Activated CD8-positive, alpha-beta T cell treated with anti-CD3 and anti-CD28 coated beads, Interleukin-2, amount 10 ng/mL, durations not matched to agents 7 days and 5 days (primary cell): ENCODE measurements around the gene CEACAM3. TPM values are rescaled to one million over a fixed set of nuclear protein-coding genes. Genes with fewer than 3 reads are reported as not detected.
"Not testable (repeated sequence)": the region's sequence is repeated elsewhere in the genome, so short reads cannot be mapped to it uniquely, and the experiment has no call there.

Experiments
- ATAC-seq: fragments of 150-1000 bp; cut with Tn5 transposase; one replicate; pipeline ENCODE4 v1.10.0; 2021; ENCODE audit warnings: moderate library complexity
- CTCF ChIA-PET: fragments of 350-600 bp; sonication (Branson Sonifier 250); formaldehyde crosslinking; loops from one replicate; lab custom pipeline; 2021; ENCODE audit warnings: antibody characterized with exemption; lab: Charles Lee
- POLR2A ChIA-PET: fragments of 350-600 bp; sonication (Branson Sonifier 250); formaldehyde crosslinking; loops from one replicate; lab custom pipeline; 2021; ENCODE audit warnings: antibody characterized with exemption; lab: Charles Lee
- DNase-seq: peaks from one replicate; pipeline ENCODE4 v3.0.0-alpha.2; 2020
- H3K27ac Mint-ChIP-seq: one replicate; pipeline ENCODE4 v1.8.0; 2021; ENCODE audit warnings: mild to moderate bottlenecking, mixed read lengths
- H3K27me3 Mint-ChIP-seq: one replicate; pipeline ENCODE4 v1.8.0; 2021; ENCODE audit warnings: low read depth, mixed read lengths
- H3K36me3 Mint-ChIP-seq: one replicate; pipeline ENCODE4 v1.8.0; 2021; ENCODE audit warnings: low read depth, mixed read lengths
- H3K4me1 Mint-ChIP-seq: one replicate; pipeline ENCODE4 v1.8.0; 2021; ENCODE audit warnings: low read depth, mixed read lengths
- H3K4me3 Mint-ChIP-seq: one replicate; pipeline ENCODE4 v1.8.0; 2021; ENCODE audit warnings: mild to moderate bottlenecking, mixed read lengths
- H3K9me3 Mint-ChIP-seq: one replicate; pipeline ENCODE4 v1.8.0; 2022; ENCODE audit warnings: mixed read lengths; ENCODE audit not compliant: insufficient read depth
- total RNA-seq, 2 experiments: library from RNA; stranded (reverse); gene quantifications; one replicate each; pipeline ENCODE4 v1.2.3, GENCODE V29; 2021

Gene CEACAM3
- total RNA-seq, 2 experiments from 2014 or later = not detected

DNA sequence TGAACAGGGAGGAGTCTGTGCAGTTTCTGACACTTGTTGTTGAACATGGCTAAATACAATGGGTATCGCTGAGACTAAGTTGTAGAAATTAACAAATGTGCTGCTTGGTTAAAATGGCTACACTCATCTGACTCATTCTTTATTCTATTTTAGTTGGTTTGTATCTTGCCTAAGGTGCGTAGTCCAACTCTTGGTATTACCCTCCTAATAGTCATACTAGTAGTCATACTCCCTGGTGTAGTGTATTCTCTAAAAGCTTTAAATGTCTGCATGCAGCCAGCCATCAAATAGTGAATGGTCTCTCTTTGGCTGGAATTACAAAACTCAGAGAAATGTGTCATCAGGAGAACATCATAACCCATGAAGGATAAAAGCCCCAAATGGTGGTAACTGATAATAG, 25.0 kb upstream of the CEACAM3 start:
- H3K36me3 Mint-ChIP-seq = no peaks in the 10 kb centered on the region
- no peak overlapping the region for H3K4me3 Mint-ChIP-seq
- H3K9me3 Mint-ChIP-seq = no peaks in the 10 kb centered on the region
- ATAC-seq (no peak), DNase-seq (no peak)
- ChIA-PET CTCF (interaction anchor here (1.5 to 8.7 kb wide), 3 partner anchors 14 to 263 kb away, joined by 4 to 67 read pairs (median 11); partner anchors contain the start of gene CEACAM6), POLR2A (no interaction called here)
- H3K27ac Mint-ChIP-seq = no peak overlapping the region
- peaks cover 48% of the 10 kb centered on the region for H3K27me3 Mint-ChIP-seq
- H3K4me1 Mint-ChIP-seq = peaks cover 22% of the 10 kb centered on the region

DNA sequence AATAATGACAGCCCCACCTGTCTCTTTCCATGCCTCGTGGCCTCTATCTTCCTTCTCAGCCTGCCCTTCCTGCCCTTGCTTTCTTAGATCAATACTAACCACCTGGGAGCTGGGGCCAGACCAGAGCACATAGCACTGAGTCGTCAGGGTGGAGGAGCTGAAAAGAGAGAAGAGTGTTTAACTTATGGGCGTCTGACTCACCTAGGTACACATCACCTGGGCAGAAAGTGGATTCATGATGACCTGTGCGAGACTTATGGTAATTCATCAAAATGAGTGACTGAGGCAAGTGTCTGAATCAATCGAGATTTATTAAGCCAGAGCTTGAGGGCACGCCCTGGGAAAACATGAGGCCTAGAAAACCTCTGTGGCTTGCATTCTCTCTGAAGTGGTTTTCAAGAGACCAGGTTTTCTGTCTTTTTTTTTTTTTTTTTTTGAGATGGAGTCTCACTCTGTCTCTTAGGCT, 21.8 kb upstream of the CEACAM3 start:
- Mint-ChIP-seq H3K27me3 (peaks cover 59% of the 10 kb centered on the region), H3K4me1 (peaks cover 22% of the 10 kb centered on the region), H3K4me3 (no peak overlapping the region), H3K27ac (no peak overlapping the region), H3K36me3 (no peaks in the 10 kb centered on the region), H3K9me3 (no peaks in the 10 kb centered on the region)
- ChIA-PET POLR2A (no interaction called here), CTCF (interaction anchor here (1.2 to 8.7 kb wide), 6 partner anchors 11 to 68 kb away, joined by 3 to 67 read pairs (median 10); partner anchors contain the start of gene CEACAM6)
- DNase-seq = peak; percentile 65
- ATAC-seq = peak; percentile 82

DNA sequence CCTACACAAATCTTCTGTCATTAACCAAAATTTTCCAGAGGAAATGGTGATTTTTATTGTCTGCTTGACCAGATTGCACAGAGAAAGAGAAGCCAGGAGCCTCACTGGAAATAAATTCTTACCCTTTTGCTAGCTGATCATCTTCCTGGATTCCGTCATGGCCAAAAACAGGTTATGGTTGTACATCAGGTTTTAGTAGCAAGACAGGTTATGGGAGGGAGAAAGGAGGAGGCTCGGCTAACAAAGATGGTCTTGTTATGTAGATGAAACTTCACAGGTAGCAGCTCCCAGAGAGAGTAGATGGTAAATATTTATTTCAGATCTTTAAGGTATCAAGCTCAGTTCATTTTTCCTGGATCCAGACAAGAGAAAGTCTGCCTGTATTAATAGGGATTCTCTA, 19.7 kb upstream of the CEACAM3 start:
- no peak overlapping the region for H3K27ac Mint-ChIP-seq

DNA sequence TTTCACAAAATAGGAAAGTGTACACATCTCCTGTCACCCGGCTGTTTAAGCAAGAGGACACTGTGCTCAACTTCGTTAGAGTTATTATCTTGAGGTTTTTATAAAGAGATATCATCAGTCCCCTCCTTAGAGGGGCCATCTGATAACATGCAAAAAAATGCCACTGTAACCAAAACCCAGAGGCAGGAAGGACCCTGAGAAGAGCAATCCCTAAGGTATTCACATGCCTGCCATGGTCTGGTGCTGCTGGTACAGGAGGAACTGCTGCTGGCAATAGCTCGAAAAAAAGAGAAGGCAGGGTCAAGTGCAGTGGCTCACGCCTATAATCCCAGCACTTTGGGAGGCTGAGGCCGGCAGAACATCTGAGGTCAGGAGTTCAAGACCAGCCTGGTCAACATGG, 12.8 kb upstream of the CEACAM3 start:
- POLR2A ChIA-PET = no interaction called here
- Mint-ChIP-seq H3K27me3 (peaks cover 44% of the 10 kb centered on the region), H3K9me3 (no peaks in the 10 kb centered on the region), H3K27ac (no peak overlapping the region), H3K4me1 (peaks cover 17% of the 10 kb centered on the region), H3K4me3 (no peak overlapping the region), H3K36me3 (no peaks in the 10 kb centered on the region)
- DNase-seq (no peak), ATAC-seq (no peak)
- CTCF ChIA-PET = interaction anchor here (2.6 to 8.5 kb wide), 3 partner anchors 12 to 31 kb away, joined by 11 to 177 read pairs (median 36); partner anchors contain the start of genes CEACAM3 and CEACAM6

More for the DNA sequence above, 19.7 kb upstream of the CEACAM3 start:
- Mint-ChIP-seq H3K36me3 (no peaks in the 10 kb centered on the region), H3K9me3 (no peaks in the 10 kb centered on the region), H3K4me3 (no peak overlapping the region), H3K4me1 (peaks cover 22% of the 10 kb centered on the region), H3K27me3 (peaks cover 62% of the 10 kb centered on the region)
- POLR2A ChIA-PET = interaction anchor here (1.1 kb wide), 1 partner anchor 9 kb away, joined by 3 read pairs; no protein-coding TSS in a partner anchor
- DNase-seq (no peak), ATAC-seq (no peak)
- CTCF ChIA-PET = interaction anchor here (1.2 to 8.7 kb wide), 7 partner anchors 8 to 70 kb away, joined by 3 to 67 read pairs (median 8); partner anchors contain the start of gene CEACAM6

DNA sequence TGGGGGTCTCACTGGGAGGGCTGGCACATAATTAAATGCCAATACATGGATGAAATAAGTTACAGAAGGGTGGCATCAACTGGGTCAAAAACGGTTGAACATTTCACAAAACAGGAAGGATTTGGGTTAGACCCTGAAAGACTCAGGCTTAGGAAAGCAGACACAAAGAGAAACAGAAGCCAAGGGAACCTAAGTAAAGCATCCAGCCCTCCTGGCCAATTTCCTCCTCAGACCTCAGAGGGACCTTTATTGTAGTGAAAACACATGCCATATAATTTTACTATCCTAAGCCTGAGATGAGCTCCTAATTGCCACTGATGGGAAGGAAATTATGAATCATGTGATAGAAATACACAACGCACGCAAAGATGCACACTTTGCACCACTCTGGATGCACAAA, 12.1 kb upstream of the CEACAM3 start:
- ATAC-seq = no peak
- Mint-ChIP-seq H3K4me3 (no peak overlapping the region), H3K9me3 (no peaks in the 10 kb centered on the region), H3K27me3 (peaks cover 41% of the 10 kb centered on the region), H3K27ac (no peak overlapping the region), H3K4me1 (peaks cover 17% of the 10 kb centered on the region), H3K36me3 (no peaks in the 10 kb centered on the region)
- CTCF ChIA-PET = interaction anchor here (1.0 to 8.5 kb wide), 14 partner anchors 8 to 142 kb away, joined by 3 to 177 read pairs (median 5); partner anchors contain the start of genes CEACAM3 and CEACAM6
- POLR2A ChIA-PET = no interaction called here
- no peak for DNase-seq

DNA sequence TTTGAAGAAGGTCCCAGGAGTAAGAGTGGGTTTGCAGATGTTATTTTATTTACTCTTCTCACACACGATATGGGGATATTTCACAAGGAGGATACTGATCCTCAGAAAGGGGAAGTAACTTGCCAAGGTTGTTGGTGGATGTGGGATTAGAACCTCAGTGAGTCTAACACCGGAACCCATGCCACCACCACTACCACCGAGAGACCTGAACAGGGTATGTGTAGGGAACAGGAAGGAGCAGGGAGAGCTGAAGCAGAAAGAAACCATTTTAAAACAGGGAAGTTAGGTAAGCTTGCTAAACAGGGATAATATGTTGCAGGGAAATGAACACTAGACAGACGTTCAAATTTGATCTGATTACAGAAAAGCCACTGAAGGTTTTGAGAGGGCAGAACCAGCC, 11.6 kb upstream of the CEACAM3 start:
- no peak overlapping the region for H3K27ac Mint-ChIP-seq
- H3K4me1 Mint-ChIP-seq = peaks cover 17% of the 10 kb centered on the region
- DNase-seq = no peak
- H3K4me3 Mint-ChIP-seq = no peak overlapping the region
- no peaks in the 10 kb centered on the region for H3K36me3 Mint-ChIP-seq
- peak; percentile 16 for ATAC-seq
- no peaks in the 10 kb centered on the region for H3K9me3 Mint-ChIP-seq
- H3K27me3 Mint-ChIP-seq = peaks cover 38% of the 10 kb centered on the region
- ChIA-PET CTCF (interaction anchor here (0.8 to 8.5 kb wide), 17 partner anchors 8 to 143 kb away, joined by 3 to 177 read pairs (median 5); partner anchors contain the start of genes CEACAM3 and CEACAM6), POLR2A (no interaction called here)

DNA sequence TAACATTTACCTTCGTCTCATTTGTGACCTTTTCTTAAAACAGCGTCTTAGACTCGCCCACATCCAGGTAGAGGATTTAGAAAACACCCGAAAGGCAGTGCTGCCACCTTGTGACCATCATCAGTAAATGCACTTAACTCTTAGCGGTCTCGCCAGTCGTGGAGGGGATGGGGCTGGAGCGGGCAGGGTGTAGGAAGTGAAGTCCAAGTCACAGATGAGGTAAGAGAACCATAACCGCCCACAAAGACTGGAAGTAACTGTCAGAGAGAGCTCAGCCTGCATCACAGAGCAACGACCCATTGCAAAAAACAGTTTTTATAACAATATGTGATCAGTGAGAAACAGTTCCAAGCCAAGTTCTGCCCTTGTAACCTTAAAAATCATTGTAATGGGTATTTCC, 10.7 kb upstream of the CEACAM3 start:
- Mint-ChIP-seq H3K36me3 (no peaks in the 10 kb centered on the region), H3K27ac (no peak overlapping the region), H3K4me1 (peaks cover 17% of the 10 kb centered on the region), H3K27me3 (peaks cover 31% of the 10 kb centered on the region), H3K9me3 (no peaks in the 10 kb centered on the region), H3K4me3 (no peak overlapping the region)
- ChIA-PET CTCF (interaction anchor here (0.8 to 8.5 kb wide), 13 partner anchors 8 to 144 kb away, joined by 3 to 177 read pairs (median 5); partner anchors contain the start of genes CEACAM3 and CEACAM6), POLR2A (no interaction called here)
- DNase-seq (peak; percentile 85), ATAC-seq (peak; percentile 93)

DNA sequence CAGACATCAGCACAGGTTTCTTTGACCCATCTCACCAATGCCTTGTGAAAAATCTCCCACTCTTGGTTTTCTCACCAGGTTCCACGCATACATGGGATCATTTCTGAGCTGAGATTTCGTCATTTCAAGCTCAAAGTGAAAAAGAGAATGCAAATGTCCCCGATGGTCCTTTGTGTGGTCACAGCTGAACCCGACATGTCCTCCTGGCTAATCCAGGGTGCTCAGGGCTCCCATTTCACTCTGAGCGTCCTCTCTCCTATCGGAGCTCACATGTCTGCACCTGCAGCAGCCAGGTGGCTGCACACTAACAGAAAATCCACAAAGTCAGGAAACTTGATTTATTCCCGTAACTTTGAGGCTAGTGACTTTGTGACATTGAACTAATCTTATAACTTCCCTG, 9.3 kb upstream of the CEACAM3 start:
- Mint-ChIP-seq H3K9me3 (no peaks in the 10 kb centered on the region), H3K4me1 (peaks cover 17% of the 10 kb centered on the region), H3K27ac (no peak overlapping the region), H3K27me3 (peaks cover 25% of the 10 kb centered on the region), H3K4me3 (no peak overlapping the region), H3K36me3 (no peaks in the 10 kb centered on the region)
- POLR2A ChIA-PET = no interaction called here
- CTCF ChIA-PET = interaction anchor here (1.0 to 8.5 kb wide), 4 partner anchors 9 to 80 kb away, joined by 3 to 177 read pairs (median 28); partner anchors contain the start of genes CEACAM3 and CEACAM6
- DNase-seq = no peak
- ATAC-seq = no peak

DNA sequence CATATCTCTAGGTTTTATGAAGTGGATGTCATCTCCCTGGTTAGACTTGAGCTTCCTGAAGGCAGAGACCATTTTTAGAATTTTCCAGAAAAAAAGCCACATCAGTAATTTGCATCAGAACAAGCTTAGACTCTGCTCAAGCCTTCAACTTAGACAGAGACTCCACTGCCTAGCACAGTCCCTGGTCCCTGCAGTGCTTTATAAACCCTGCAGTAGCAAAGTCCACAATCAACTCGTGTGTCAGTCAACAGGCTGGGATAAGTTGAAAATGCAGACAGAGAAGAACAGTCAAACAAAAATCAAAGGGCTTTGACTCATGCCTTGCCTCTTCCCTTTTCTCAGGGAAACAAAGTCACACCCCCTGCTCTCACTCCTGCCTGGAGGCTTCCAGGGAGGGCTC, 7.9 kb upstream of the CEACAM3 start:
- CTCF ChIA-PET, POLR2A ChIA-PET, H3K9me3 Mint-ChIP-seq, H3K27ac Mint-ChIP-seq, ATAC-seq, DNase-seq, H3K4me3 Mint-ChIP-seq, H3K36me3 Mint-ChIP-seq: not testable (repeated sequence)
- Mint-ChIP-seq H3K27me3 (peaks cover 35% of the 10 kb centered on the region), H3K4me1 (peaks cover 17% of the 10 kb centered on the region)

DNA sequence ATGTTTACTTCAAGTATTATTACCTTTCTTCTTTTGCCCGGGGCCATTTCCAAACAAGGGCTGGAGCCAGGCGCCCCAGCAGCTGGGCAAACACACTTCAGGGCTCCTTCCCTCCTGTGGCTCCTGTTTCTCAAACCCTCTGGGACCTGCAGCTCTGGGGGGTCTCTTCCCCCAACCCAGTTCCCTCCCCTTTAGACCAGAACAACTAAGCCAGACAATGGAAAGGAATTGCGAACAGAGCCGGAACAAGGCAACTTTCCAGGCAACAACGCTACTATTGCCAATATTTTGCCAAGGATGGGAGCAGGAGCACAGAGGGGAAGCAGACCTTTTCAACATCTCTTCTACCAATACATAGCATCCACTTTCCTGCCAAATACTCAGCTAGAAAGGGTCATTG, 7.3 kb upstream of the CEACAM3 start:
- H3K27ac Mint-ChIP-seq, POLR2A ChIA-PET, DNase-seq, H3K9me3 Mint-ChIP-seq, H3K36me3 Mint-ChIP-seq, H3K4me3 Mint-ChIP-seq, ATAC-seq: not testable (repeated sequence)
- Mint-ChIP-seq H3K4me1 (peaks cover 17% of the 10 kb centered on the region), H3K27me3 (peaks cover 36% of the 10 kb centered on the region)
- CTCF ChIA-PET = interaction anchor here (2.2 kb wide), 1 partner anchor 36 kb away, joined by 8 read pairs; no protein-coding TSS in a partner anchor

DNA sequence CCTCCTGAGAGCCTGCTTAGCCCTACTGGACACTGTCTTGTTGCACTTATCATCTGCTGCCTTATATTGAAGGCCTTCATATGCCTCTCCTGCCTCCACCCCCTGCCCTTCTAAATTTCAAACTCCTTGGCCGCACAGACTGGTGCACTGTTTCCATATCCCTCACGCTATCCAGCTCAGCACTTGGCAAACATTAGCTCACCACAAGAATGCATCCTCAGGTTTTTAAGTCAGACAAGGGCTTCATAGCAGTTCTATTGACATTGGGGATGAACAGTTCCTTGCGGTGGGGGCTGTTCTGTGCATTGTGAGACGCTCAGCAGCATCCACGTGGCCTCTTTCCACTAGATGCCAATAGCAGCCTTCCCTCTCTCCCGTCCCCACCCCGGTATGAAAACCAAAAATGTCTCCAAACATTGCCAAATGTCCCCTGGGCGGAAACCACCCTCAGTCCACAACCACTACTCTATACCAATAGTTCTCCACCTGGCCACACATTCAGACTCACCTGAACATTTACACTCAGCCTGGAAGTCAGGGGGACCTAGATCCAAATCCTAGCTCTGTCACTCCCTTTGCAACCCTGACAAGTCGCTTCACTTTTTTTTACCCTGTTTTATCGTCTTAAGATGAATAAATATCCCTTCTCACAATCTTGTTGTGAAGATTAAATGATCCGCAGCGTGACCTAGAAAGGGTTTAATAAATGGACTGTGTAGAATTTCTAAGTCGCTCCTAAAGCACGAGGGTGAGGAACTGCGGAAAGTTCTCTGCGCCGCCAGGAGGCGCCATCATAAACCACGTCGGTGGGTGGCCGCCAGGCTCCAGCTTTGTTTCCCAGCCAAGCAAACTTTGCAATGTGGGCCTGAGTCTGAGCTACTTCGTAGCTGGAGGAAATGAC, 3.6 kb upstream of the CEACAM3 start:
- Mint-ChIP-seq H3K4me3 (no peak overlapping the region), H3K9me3 (no peaks in the 10 kb centered on the region), H3K27me3 (peaks cover 31% of the 10 kb centered on the region), H3K4me1 (no peaks in the 10 kb centered on the region), H3K27ac (no peak overlapping the region), H3K36me3 (no peaks in the 10 kb centered on the region)
- DNase-seq (peak; percentile 63), ATAC-seq (peak; percentile 42)
- CTCF ChIA-PET = interaction anchor here (0.6 to 6.1 kb wide), 33 partner anchors 8 to 236 kb away, joined by 3 to 152 read pairs (median 4); partner anchors contain the start of gene RPS19
- POLR2A ChIA-PET = interaction anchor here (0.6 kb wide), 1 partner anchor 322 kb away, joined by 3 read pairs; no protein-coding TSS in a partner anchor
